ENCODE data around the gene DSG3.

DNA sequence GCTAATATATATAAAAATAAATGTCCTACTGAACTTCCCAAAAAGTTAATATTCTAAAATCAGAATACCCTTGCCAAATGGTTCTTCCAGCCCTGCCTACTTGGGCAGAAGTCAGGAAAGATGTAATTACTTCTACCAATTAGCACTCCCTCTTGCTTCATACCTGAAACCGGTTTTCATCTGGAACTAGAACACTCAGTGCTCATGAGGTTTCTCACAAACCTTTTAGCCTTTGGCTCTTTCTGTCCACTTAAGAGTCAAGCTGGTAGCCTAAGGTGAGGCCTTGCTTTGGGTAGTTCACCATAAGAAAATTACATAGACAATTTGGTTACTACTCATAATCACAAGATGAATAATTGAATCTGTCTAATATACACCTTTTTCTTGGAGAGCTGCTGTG is 4.1 kb downstream of the DSG3 start:
- TF ChIP-seq POLR2A (IDR thresholded peaks at IDR 0.05) (no peak), POLR2AphosphoS5 (IDR thresholded peaks at IDR 0.05) (no peak)
- TF ChIP-seq, protein P1, sequence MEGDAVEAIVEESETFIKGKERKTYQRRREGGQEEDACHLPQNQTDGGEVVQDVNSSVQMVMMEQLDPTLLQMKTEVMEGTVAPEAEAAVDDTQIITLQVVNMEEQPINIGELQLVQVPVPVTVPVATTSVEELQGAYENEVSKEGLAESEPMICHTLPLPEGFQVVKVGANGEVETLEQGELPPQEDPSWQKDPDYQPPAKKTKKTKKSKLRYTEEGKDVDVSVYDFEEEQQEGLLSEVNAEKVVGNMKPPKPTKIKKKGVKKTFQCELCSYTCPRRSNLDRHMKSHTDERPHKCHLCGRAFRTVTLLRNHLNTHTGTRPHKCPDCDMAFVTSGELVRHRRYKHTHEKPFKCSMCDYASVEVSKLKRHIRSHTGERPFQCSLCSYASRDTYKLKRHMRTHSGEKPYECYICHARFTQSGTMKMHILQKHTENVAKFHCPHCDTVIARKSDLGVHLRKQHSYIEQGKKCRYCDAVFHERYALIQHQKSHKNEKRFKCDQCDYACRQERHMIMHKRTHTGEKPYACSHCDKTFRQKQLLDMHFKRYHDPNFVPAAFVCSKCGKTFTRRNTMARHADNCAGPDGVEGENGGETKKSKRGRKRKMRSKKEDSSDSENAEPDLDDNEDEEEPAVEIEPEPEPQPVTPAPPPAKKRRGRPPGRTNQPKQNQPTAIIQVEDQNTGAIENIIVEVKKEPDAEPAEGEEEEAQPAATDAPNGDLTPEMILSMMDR (IDR thresholded peaks at IDR 0.05) = no peak

Data from gastroesophageal sphincter (tissue), 3 donors.